Loucy (cell line): ENCODE data around the gene GGPS1.
"Not testable (repeated sequence)": the region's sequence is repeated elsewhere in the genome, so short reads cannot be mapped to it uniquely, and the experiment has no call there.

Source experiments
- H2AFZ ChIP-seq: fragments of 200-600 bp; sonication (generic); 2 replicates; pipeline ENCODE4 v1.6.0; 2016; ENCODE audit warnings: antibody characterized with exemption, mild to moderate bottlenecking, low read length, moderate library complexity
- H3F3A ChIP-seq: fragments of 200-600 bp; 2 replicates; pipeline ENCODE4 v1.6.0; 2016; ENCODE audit warnings: antibody characterized with exemption, low read depth, mild to moderate bottlenecking
- H3K27me3 ChIP-seq: fragments of 200-600 bp; sonication (generic); 2 replicates; pipeline ENCODE4 v1.6.1; 2014; ENCODE audit warnings: low read length, mild to moderate bottlenecking; ENCODE audit not compliant: insufficient read depth, poor library complexity, severe bottlenecking
- H3K36me3 ChIP-seq: fragments of 200-600 bp; sonication (generic); 2 replicates; pipeline ENCODE4 v1.6.1; 2016; ENCODE audit warnings: low read length; ENCODE audit not compliant: insufficient read depth
- H3K4me1 ChIP-seq: fragments of 200-600 bp; sonication (generic); 2 replicates; pipeline ENCODE4 v1.5.1; 2014; ENCODE audit warnings: low read length, mild to moderate bottlenecking; ENCODE audit not compliant: insufficient read depth, poor library complexity, severe bottlenecking
- H3K4me2 ChIP-seq: fragments of 200-600 bp; sonication (generic); 2 replicates; pipeline ENCODE4 v1.6.0; 2014; ENCODE audit warnings: antibody characterized with exemption, low read length, low read depth, mild to moderate bottlenecking; ENCODE audit not compliant: poor library complexity, severe bottlenecking
- H3K4me3 ChIP-seq: fragments of 200-600 bp; sonication (generic); 2 replicates; pipeline ENCODE4 v1.5.1; 2014; ENCODE audit warnings: low read length, mild to moderate bottlenecking, mixed read lengths; ENCODE audit not compliant: poor library complexity, severe bottlenecking
- H3K79me2 ChIP-seq: fragments of 200-600 bp; sonication (generic); 2 replicates; pipeline ENCODE4 v1.6.1; 2014; ENCODE audit warnings: low read length; ENCODE audit not compliant: insufficient read depth
- H3K9ac ChIP-seq: fragments of 200-600 bp; sonication (generic); 2 replicates; pipeline ENCODE4 v1.6.0; 2014; ENCODE audit warnings: mild to moderate bottlenecking, low read depth, low read length, moderate library complexity; ENCODE audit not compliant: poor library complexity, severe bottlenecking
- H3K9me2 ChIP-seq: fragments of 200-600 bp; sonication (generic); replicated peaks from 2 replicates; pipeline ENCODE4 v1.6.1; 2016; ENCODE audit warnings: low read depth, low read length, mixed read lengths
- H3K9me3 ChIP-seq: fragments of 200-600 bp; sonication (generic); 2 replicates; pipeline ENCODE4 v1.6.1; 2014; ENCODE audit warnings: mild to moderate bottlenecking, antibody characterized with exemption, low read length, low read depth; ENCODE audit not compliant: insufficient read depth
- H4K20me1 ChIP-seq: fragments of 200-600 bp; sonication (generic); 2 replicates; pipeline ENCODE4 v1.6.0; 2014; ENCODE audit warnings: antibody characterized with exemption, low read length, mild to moderate bottlenecking; ENCODE audit not compliant: insufficient read depth, poor library complexity, severe bottlenecking
- TF ChIP-seq, protein P1 (sequence below): fragments of 200-600 bp; sonication (generic); conservative IDR thresholded peaks from 2 replicates; pipeline ENCODE4 v1.5.1; 2014; ENCODE audit warnings: mild to moderate bottlenecking, antibody characterized with exemption, low read length

Gene GGPS1

GRCh38 chr1:235385633-235386032 lies 57.3 kb downstream of the GGPS1 start:
- not testable (repeated sequence) for H3K9me2 ChIP-seq, H3K4me1 ChIP-seq, H3K4me3 ChIP-seq, H3K27me3 ChIP-seq, H3K9me3 ChIP-seq, H3K4me2 ChIP-seq, H4K20me1 ChIP-seq, H3K36me3 ChIP-seq, H3K9ac ChIP-seq, H3F3A ChIP-seq, H2AFZ ChIP-seq
- peaks cover 27% of the 10 kb centered on the region; the same call in 1 of the 2 replicates for H3K79me2 ChIP-seq

- Histone ChIP-seq H3K4me2 (no peak overlapping the region), H3K79me2 (peaks cover 39% of the 10 kb centered on the region; the same call in 1 of the 2 replicates), H4K20me1 (no peaks in the 10 kb centered on the region), H3K36me3 (no peaks in the 10 kb centered on the region), H3K4me1 (no peaks in the 10 kb centered on the region), H2AFZ (no peak overlapping the region), H3K9ac (no peak overlapping the region), H3K27me3 (no peaks in the 10 kb centered on the region), H3K9me3 (no peaks in the 10 kb centered on the region; the same call in 1 of the 2 replicates), H3F3A (no peaks in the 10 kb centered on the region), H3K9me2 (no peaks in the 10 kb centered on the region), H3K4me3 (no peak overlapping the region)
- TF ChIP-seq, protein P1, sequence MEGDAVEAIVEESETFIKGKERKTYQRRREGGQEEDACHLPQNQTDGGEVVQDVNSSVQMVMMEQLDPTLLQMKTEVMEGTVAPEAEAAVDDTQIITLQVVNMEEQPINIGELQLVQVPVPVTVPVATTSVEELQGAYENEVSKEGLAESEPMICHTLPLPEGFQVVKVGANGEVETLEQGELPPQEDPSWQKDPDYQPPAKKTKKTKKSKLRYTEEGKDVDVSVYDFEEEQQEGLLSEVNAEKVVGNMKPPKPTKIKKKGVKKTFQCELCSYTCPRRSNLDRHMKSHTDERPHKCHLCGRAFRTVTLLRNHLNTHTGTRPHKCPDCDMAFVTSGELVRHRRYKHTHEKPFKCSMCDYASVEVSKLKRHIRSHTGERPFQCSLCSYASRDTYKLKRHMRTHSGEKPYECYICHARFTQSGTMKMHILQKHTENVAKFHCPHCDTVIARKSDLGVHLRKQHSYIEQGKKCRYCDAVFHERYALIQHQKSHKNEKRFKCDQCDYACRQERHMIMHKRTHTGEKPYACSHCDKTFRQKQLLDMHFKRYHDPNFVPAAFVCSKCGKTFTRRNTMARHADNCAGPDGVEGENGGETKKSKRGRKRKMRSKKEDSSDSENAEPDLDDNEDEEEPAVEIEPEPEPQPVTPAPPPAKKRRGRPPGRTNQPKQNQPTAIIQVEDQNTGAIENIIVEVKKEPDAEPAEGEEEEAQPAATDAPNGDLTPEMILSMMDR: no peak
Measured at GRCh38 chr1:235391874-235392273, 63.5 kb downstream of the GGPS1 start.
